Colon (tissue), 2 donors: ENCODE results near the gene DLK1.

Experiments
- FAIRE-seq: peaks from 2 replicates; lab custom pipeline; 2012; peaks lifted over from hg19 to GRCh38; lab: Jason Lieb, UNC
- donor health status: control.
- donor health status: control.

DLK1 gene

DNA sequence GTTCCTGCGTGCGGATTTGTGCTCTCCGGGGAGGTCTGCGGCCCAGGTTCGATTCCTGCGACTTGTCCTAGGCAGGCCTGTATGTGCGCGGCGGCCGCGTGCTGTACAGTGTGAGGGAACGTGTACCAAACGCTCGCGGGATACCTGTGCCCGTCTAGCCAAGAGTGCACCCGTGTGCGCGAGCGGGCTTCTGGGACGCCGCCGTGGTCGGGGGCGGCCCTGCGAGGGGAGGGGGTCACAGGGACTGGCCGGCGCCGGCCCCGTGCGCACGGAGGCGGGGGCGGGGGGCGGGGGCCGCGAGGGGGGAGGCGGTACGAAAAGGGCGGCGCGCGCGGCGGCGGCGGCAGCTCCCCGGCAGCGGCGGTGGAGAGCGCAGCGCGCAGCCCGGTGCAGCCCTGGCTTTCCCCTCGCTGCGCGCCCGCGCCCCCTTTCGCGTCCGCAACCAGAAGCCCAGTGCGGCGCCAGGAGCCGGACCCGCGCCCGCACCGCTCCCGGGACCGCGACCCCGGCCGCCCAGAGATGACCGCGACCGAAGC lies at the start of gene DLK1:
TSS of gene DLK1 (plus strand) at position 343 of the 536 bp plus-strand sequence. CDS start at position 520, 177 bp downstream.
- FAIRE-seq: no peak

DNA sequence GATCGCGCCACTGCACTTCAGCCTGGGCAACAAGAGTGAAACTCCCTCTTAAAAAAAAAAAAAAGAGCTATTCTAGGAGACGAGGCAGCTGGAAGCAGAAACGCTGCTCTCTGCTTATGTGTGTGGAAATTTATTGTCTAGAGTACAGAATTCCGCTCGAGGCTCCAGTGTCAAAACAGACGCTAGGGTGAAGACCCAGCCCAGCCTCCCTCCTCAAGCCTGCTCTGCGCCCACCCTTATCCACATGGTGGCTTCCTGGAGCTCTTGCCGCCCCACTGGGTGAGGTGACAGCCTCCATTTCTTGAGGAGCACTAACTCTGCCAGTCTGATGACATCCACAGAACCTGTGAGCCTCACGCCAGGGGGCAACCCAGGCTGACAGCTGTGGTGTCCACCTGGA lies 49.5 kb upstream of the DLK1 start:
- FAIRE-seq: no peak

DNA sequence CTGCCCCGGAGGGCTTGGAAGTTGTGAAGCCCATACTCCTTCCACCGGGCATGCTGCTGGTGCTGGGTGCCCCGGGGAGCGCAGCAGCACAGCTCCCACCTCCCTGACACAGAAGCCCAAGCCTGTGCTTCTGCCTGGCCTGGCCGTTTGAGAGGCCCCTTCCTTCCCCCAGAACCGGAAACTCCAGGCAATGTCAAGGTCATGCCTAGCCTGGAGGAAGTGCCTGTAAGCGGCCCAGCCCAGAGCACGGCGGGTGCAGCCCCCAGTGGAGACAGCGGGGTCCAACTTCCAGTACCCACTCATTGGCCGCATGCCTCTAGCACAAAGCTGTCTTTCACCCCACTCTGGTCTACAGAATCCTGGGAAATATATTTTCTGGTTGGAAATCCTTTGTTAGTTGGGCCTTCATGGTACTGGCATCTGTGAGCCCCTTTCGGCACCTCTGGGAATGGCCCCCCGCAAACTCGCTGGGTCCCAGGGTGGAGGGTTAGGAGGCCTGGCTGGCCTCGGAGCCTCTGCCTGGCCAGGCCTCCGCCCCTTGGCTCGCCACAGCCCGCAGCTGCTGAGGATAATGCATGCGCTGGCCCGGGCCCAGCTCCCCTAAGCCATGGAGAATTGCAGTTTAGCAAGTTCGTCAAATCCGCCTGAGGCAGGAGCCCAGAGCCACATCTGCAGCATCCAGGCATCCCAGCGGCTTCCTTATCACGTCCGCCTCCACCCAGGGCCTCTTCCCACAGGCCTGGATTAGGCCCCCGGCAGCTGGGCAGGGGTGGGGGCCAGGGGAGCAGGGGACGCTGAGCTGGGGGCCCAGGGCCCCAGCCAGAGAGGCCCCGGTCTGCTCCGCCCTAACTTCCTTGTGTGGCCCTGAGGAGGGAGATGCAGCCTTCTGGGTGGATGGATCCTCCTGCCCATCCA lies 48.9 kb upstream of the DLK1 start:
- no peak for FAIRE-seq

DNA sequence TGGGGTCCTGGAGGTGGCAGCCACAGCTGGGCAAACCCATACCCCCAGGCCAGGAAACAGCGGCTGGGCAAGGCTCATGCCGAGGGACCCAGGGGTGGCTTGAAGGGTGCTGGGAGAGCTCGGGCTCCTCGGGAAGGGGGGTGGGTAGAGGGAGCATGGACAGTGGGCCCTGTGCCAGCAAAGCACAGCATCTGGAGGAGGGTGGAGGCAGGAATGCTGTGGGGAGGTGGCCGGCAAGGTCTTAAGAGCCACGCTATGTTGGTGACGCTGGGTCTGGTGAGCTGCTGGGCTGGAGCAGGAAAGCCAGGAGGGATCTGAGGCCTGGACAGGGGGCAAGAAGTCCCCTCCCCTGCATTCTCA lies 48.2 kb upstream of the DLK1 start:
- FAIRE-seq: no peak

DNA sequence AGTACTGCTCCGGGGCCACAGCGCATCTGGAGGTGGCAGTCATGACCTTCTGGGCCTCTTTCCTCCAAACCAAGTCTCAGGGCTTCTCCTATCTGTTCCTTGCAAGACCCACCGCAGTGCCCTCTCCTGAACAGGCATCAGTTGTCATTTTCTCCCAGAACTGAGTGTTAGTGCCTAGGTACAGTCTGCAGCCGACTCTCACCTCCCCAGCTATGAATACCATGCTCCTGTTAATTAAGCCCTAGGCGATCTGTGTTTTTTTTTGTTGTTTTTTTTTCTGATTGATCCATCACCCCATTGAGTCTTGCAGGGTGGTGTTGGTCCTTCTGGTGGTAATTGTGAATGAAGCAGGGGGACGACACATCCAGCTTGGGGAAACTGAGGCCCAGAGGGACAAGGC lies 47.5 kb upstream of the DLK1 start:
- no peak for FAIRE-seq

DNA sequence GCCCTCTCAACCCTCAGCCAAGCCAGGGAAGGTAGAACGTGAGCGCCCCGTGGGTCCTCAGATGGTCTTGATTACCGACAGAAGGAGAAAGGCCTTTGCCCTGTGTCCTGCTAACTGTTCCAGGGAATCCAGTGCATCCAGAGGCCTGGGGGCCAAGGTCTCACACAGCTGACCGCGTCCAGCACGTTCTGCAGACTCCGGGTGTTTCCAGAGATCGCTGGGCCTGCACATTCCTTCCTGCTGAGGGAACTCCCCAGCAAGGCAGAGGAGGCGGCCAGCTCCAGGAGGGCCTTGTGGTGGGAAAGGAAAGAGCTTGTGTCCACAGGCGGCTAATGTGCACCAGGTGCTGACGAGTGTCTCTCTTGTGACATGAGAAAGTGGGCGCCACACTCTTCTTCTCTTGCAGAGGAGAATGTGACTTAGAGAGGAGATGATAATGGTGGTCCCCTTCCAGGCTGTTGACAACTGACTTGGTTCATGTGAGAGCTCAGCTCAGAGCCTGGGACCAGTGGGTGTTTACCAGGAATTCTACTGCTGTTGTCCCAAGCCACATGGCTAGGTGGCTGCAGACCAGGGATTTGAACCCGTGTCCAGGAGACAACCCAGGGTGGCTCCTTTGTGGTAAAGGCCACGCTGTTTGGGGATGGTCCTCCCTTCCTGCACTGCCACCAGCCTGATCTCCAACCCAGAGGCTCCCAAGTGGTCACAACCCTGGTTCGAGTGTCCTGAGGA lies 46.8 kb upstream of the DLK1 start:
- FAIRE-seq: no peak

DNA sequence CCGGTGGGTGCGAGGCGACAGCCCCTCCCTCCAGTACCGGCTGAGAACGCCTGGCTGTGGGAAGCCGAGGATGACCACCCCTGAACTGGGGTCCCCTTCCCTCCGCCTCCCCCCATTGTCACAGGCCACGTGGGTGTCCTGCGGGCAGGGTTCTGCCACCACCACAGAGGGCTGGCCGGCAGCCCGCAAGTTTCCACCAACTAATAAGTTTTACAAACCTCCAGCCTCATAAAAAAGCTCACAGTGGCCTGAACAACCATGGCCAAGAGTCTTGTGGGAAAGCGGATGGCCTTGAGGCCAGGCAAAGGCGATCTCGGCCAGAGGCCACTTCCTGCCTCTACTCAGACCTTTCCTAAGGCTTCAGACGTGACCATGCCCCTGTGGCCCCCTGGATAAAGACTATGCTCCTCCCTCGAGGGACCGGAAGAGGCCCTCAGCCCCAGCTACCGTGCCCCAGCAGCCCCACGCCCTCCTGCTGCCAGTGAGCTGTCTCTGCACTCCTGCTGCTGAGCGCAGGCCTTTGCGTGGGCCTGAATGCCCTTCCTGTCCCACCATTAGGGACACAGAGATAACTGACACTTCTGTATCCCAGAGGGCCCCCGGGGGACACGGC lies 46.1 kb upstream of the DLK1 start:
- FAIRE-seq: no peak

DNA sequence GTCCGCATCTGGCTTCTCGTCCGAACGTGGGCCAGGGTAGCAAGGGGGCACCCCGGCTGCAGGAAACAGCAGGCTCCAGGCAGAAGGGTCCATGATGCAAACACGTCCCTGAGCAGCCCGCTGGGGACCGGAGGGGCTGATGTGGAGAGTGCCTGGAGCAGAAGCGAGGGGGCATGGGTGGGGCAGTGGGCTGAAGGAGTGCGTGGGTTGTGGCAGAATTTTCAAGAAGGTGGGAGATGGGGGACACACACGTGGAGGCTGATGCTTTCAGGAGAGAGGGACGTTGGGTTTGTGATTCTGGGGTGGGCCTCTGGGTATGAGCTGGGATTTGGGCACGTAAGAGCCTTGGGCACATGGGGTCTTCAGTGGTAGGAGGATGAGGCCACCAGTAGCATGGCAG lies 45.6 kb upstream of the DLK1 start:
- no peak for FAIRE-seq

DNA sequence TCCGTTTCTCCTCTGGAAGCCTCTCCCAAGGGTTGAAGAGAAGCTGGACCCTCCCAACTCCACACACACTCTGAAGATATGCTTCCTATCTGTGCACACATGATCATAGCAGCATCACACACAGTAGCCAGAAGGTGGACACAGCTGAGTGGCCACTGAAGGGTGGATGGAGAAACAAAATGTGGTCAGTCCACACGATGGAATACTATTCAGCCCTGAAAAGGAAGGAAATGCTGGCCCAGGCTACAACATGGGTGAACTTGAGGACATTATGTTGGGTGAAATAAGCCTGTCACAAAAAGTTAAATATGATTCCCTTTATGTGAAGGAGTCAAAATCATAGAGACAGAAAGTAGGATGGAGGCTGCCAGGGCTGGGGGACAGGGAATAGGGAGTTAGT lies 43.9 kb upstream of the DLK1 start:
- no peak for FAIRE-seq

DNA sequence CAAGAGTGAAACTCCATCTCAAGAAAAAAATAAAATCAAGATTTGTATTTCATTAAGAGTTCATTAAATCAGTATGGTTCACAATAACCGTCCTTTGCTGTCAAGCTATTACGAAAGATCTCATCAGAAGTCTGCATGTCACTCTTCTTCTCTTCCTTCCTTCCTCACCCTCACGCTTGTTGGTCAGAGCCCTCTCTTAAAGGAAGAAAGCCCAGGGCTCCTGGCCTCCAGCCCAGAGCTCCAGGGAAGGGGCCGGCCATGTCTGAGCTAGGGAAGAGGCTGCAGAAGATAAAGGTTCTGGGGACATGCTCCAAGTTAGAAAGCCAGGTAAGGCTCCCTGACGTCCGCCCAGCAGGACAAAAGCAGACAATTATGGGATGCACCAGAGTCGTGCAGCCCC lies 43.1 kb upstream of the DLK1 start:
- FAIRE-seq: no peak

DNA sequence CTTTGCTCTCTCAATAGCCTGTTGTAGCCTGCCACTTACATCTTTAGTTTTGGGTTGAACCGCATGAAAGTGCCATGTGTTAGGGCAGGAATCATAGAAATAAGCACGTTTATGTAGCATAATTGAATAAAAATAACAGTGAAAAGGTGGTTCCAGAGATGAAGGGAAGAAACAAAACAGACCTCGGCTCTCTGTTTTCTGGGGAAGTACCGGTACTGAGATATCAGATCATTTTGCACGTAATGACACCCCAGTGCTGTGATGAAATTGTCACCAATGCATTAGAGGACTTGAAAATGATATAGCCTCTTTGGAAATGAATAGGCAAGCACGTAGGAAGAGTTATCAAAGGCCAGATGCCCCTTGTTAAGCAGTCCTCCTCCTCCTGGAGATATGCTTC lies 42.5 kb upstream of the DLK1 start:
- no peak for FAIRE-seq

DNA sequence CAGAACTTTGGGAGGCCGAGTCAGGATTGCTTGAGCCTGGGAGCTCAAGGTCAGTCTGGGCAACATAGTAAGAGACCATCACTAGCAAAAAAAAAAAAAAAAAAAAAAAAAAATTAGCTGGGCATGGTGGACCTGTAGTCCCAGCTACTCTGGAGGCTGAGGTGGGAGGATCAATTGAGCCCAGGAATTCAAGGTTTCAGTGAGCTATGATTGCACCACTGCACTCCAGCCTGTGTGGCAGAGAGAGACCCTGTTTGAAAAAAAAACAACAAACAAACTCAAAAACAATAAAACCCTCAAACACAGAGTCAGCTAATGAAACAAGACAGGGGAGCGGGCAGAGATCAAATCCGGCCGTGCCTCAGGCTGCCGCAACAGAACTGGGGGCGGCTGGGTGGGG lies 41.7 kb upstream of the DLK1 start:
- no peak for FAIRE-seq

DNA sequence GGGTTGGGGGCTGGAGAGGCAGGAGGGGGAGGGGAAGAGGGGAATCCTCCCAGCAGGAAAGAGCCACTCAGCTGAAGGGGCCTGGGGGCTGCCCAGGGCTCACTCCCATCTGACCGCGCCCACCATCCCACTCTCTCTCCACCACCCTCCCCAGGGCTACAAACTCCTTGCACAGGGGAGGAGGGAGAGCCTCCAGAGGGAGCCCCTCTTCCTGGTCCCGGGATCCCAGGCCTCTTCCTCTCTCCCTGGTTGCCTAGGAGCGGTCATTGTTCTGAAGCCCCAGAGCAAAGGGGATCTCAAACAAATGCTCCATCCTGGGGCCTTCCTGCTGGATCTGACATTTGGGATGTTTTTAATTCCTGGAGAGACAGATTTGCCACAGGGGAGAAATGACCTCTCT lies 39.8 kb upstream of the DLK1 start:
- no peak for FAIRE-seq

DNA sequence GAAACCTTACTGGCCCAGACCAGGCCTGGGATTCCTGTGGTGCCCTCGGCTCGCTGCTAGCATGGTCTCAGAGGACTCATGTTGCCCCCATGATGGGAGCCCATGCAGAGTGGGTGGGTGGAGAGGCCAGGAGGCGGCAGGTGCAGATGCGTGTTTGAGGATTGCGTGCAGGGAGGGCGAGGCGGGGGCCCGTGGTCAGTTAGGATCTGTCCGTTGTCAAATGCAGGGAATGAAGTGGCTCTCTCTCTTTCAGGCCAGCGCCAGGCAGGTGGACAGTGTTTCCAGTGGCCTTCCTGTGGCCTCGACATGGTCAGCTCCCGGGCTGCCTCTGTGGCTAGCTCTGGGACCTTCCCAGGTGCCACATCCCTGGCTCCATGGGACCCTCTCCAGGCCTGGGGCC lies 39.3 kb upstream of the DLK1 start:
- no peak for FAIRE-seq

DNA sequence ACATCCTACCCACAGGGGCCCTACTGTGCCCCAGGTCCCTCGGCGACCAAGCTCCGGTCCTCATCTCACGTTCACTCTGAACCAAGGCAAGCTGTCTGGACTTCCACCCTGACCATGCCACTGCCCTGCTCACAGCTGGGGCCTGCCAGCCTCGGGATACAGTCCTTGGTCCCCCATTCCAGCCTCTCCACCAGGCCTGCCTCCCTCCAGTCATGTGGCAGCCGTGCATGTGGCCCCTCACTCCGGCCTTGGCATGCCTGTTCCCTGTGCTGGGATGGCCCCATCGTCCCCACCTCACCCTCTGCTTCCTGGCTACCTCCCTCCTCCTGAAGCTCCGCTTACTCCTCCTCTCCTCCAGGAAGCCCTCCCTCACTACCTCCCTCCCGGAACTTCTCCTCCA lies 38.6 kb upstream of the DLK1 start:
- FAIRE-seq: no peak

DNA sequence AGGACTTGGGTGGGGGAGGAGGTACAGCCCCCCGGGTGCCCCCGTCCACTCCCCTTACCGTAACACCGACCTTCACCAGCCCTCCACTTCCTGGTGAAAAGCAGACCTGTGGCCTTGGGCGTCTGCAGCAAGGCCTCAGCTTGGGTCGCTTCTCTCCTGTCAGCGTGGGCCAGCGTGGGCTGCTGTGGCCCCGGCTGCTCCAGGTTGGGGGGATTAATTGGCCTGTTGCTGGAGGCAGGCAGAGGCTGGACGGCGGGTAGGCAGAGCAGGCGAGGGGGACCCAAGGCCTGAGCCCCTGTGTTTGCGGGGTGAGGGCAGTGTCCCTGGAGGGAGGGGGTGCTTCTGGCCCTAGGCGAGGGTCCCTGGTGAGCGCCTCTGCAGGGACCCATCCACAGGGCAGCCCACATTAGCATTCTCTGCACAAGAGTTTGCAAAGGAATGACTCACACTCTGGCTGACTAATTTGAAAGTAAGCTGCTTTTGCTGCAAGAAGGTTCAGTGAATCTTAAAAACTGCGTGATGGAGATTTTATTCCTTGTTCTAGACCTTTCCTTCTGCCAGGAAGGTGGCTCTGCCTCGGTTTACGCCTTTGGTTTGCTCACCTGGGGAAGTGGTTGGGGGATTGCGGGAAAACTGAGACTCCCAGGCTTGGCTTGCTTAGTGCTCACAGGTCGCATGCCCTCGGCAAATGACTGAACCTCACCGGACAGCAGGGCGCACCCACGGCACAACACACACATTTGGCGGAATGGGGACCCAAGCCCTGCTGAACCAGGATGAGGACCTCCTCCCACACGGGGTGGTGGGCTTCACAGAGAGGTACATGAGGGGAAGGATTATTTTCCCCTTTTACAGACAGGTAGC lies 37.9 kb upstream of the DLK1 start:
- FAIRE-seq: no peak

DNA sequence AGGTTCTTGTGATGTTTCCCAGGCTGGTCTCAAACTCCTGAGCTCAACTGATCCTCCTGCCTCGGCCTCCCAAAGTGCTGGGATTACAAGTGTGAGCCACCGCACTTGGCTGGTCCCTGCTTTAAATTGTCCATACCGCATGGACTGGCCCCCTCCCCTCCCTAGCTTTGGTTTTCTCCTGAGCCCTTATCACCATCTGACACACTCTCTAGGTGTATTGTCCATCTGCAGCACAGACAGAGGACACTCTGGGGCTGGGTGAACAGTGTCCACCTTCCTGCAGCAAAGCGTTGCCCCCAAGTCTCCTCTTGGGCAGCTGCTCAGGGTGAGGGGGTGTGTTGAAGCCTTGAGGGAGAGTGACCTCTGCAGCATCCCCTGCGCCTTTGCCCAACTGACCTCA lies 36.0 kb upstream of the DLK1 start:
- FAIRE-seq: no peak

DNA sequence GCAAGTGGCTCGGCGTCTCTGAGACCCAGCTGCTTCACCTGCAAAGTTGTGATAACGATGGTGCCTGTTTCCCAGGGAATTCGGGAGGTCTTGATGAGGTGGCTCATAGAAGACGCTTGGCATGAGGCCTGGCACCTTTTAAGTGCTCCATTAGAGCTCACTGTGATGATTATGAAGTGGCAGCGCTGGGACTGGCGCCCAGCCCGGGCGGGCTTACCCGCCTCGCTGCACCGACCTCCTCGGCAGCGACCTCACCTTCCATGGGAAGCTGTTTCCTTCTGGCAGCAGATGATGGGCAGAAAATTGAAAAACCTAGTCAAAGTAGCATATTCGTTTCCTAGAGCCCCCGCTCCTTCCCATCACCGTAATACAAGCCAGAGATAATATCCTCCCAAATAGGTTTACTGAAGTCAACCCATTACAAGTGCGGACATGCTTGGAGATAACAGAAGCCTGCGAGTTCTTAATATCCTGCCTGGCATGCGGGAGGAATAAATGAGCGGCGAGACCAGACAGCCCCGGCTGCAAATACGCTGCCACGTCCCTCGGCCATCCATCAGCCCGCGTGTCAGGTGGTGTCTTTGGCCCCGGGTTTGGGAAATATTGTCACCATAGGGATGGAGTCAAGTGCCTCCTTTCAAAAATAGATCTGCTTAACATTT lies 35.2 kb upstream of the DLK1 start:
- no peak for FAIRE-seq

DNA sequence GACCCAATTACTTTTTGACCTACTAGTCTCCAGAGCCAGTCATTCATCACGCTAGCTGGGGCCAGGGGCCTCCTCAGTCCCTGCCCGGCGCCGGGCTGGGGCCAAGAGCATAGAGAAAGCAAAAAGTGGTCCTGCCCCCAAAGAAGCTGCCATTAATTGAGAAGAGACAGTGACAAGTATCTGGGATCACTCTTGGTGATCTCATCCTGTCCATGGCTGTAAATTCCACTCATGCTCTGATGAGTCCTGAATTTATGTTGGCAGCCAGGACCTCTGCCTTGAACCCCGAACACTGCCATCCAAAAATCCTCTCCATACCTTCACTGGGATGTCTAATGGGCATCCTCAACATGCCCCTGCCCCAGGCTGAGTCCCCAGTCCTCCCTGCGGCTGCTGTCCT lies 34.4 kb upstream of the DLK1 start:
- no peak for FAIRE-seq

DNA sequence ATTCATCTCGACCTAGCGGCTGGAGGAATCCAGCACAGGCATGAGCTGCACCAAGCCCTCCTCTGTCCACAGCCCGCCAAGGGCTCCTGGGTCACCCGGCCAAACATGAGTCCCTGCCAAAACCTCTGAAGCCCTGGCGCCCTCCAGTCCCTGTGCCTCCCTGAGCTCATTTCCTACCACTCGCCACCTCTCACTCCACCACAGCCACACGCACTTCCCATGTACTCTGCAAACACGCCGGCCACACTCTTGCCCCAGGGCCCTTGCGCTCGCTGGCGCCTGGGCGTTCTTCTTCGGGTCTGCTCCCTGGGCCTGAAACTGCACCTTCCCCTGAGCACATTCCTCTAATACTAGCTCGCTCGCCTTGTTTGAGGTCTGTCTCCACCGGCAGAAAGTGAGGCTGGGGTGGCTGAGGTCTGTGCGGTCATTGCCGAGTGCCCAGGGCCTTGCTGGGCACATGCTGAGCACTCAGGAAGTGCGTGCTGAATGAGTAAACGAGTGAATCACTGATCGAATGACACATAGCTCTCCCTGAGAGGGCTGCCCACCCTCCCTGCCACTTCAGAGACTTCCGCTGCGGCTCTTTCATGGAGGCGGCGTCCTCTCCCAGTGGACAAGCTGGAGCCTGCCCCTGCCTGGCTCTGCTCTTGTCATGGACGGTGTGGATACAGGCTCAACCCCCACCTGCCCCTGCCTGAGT lies 33.7 kb upstream of the DLK1 start:
- FAIRE-seq: no peak
